SK-N-SH treated with all-trans-retinoic acid at 6 μM for 48 hours (cell line): Measurements from ENCODE around the gene PP2D1.

Experiments
- ATAC-seq: fragments of 200-7000 bp; cut with Tn5 transposase; 3 replicates; pipeline ENCODE4 v1.9.1; 2020; ENCODE audit warnings: mild to moderate bottlenecking, moderate library complexity
- ARNTL ChIP-seq: fragments of 450-650 bp; formaldehyde crosslinking; IDR thresholded peaks from 2 replicates; pipeline ENCODE4 v1.5.0; 2020; ENCODE audit warnings: low read depth, mild to moderate bottlenecking, moderate library complexity, borderline replicate concordance
- BACH2 ChIP-seq: fragments of 250-450 bp; sonication (Bioruptor Pico); IDR thresholded peaks from 2 replicates; pipeline ENCODE4 v1.9.0; 2021; ENCODE audit warnings: mild to moderate bottlenecking, borderline replicate concordance
- CSDC2 ChIP-seq: fragments of 250-450 bp; sonication (Bioruptor Pico); IDR thresholded peaks from 2 replicates; pipeline ENCODE4 v1.5.0; 2020; ENCODE audit warnings: mild to moderate bottlenecking, moderate library complexity
- ESRRG ChIP-seq: fragments of 250-450 bp; sonication (Bioruptor Pico); IDR thresholded peaks from 2 replicates; pipeline ENCODE4 v1.6.1; 2021; ENCODE audit warnings: mild to moderate bottlenecking
- GLIS3 ChIP-seq: fragments of 250-450 bp; sonication (Bioruptor Pico); IDR thresholded peaks from 2 replicates; pipeline ENCODE4 v1.5.0; 2020; ENCODE audit warnings: mild to moderate bottlenecking, moderate library complexity
- ISL1 ChIP-seq: fragments of 250-450 bp; sonication (Bioruptor Pico); IDR thresholded peaks from 2 replicates; pipeline ENCODE4 v2.1.2; 2022; ENCODE audit warnings: mild to moderate bottlenecking, moderate library complexity
- PPARA ChIP-seq: fragments of 250-450 bp; sonication (Bioruptor Pico); IDR thresholded peaks from 2 replicates; pipeline ENCODE4 v1.5.0; 2020; ENCODE audit warnings: mild to moderate bottlenecking, borderline replicate concordance
- RARB ChIP-seq: fragments of 250-450 bp; sonication (Bioruptor Pico); IDR thresholded peaks from 2 replicates; pipeline ENCODE4 v1.8.0; 2021; ENCODE audit warnings: mild to moderate bottlenecking, moderate library complexity
- SNAI2 ChIP-seq: fragments of 250-450 bp; sonication (Bioruptor Pico); IDR thresholded peaks from 2 replicates; pipeline ENCODE4 v1.5.0; 2020; ENCODE audit warnings: mild to moderate bottlenecking, moderate library complexity
- TCF4 ChIP-seq: fragments of 250-450 bp; sonication (Bioruptor Pico); IDR thresholded peaks from 2 replicates; pipeline ENCODE4 v1.8.0; 2021; ENCODE audit warnings: mild to moderate bottlenecking, moderate library complexity, borderline replicate concordance
- TOX ChIP-seq: fragments of 250-450 bp; sonication (Bioruptor Pico); IDR thresholded peaks from 2 replicates; pipeline ENCODE4 v1.8.0; 2021; ENCODE audit warnings: mild to moderate bottlenecking, moderate library complexity, borderline replicate concordance
- ZC3H10 ChIP-seq: fragments of 250-450 bp; sonication (Bioruptor Pico); IDR thresholded peaks from 2 replicates; pipeline ENCODE4 v1.5.1; 2021; ENCODE audit warnings: mild to moderate bottlenecking, moderate library complexity
- ZFP3 ChIP-seq: fragments of 250-450 bp; sonication (Bioruptor Pico); IDR thresholded peaks from 2 replicates; pipeline ENCODE4 v1.5.0; 2020; ENCODE audit warnings: mild to moderate bottlenecking, moderate library complexity
- ZNF565 ChIP-seq: fragments of 450-650 bp; formaldehyde crosslinking; conservative IDR thresholded peaks from 2 replicates; pipeline ENCODE4 v1.5.0; 2020; ENCODE audit warnings: low read depth, mild to moderate bottlenecking, moderate library complexity
- ZNF70 ChIP-seq: fragments of 450-650 bp; formaldehyde crosslinking; IDR thresholded peaks from 2 replicates; pipeline ENCODE4 v1.5.0; 2020; ENCODE audit warnings: mild to moderate bottlenecking, moderate library complexity
- ZNF8 ChIP-seq: fragments of 450-650 bp; formaldehyde crosslinking; IDR thresholded peaks from 2 replicates; pipeline ENCODE4 v1.5.0; 2020; ENCODE audit warnings: mild to moderate bottlenecking, moderate library complexity
- TF ChIP-seq, protein P1 (sequence below): fragments of 250-450 bp; sonication (Bioruptor Pico); IDR thresholded peaks from 2 replicates; pipeline ENCODE4 v1.5.1; 2020; ENCODE audit warnings: low read depth, mild to moderate bottlenecking, moderate library complexity
- TF ChIP-seq, protein P2 (sequence below): fragments of 250-450 bp; sonication (Bioruptor Pico); IDR thresholded peaks from 2 replicates; pipeline ENCODE4 v1.5.0; 2020; ENCODE audit warnings: mild to moderate bottlenecking, moderate library complexity
- TF ChIP-seq, protein P3 (sequence below): fragments of 250-450 bp; sonication (Bioruptor Pico); IDR thresholded peaks from 2 replicates; pipeline ENCODE4 v1.8.0; 2020; ENCODE audit warnings: mild to moderate bottlenecking, moderate library complexity, borderline replicate concordance
- TF ChIP-seq, protein P4 (sequence below): fragments of 250-450 bp; sonication (Bioruptor Pico); IDR thresholded peaks from 2 replicates; pipeline ENCODE4 v1.8.0; 2021; ENCODE audit warnings: low read depth, mild to moderate bottlenecking, moderate library complexity, borderline replicate concordance
- TF ChIP-seq, protein P5 (sequence below): fragments of 250-450 bp; sonication (Bioruptor Pico); IDR thresholded peaks from 2 replicates; pipeline ENCODE4 v1.5.1; 2021; ENCODE audit warnings: mild to moderate bottlenecking, moderate library complexity

Gene PP2D1

DNA sequence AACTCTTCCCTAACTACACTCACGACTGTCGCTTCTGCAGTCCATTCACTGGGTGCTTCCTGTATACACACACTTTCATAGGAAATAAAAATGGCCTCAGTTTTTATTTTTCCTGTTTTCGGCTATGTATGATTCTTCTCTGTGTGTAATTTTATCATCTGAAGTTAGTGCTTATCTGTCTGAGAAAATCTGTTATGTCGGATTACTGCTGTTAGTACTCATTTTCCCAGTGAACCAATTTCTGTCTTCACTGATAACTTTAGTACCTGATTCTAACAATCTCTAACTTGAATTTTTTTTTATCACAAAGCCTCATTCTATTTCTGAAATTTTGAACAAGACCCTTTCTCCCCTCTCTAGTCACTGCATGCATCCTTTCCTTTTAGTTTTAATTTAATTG is 44.3 kb downstream of the PP2D1 start:
- TF ChIP-seq RARB (CRISPR knock-in tag) (no peak), SNAI2 (no peak), ZNF70 (no peak), TOX (no peak), PPARA (CRISPR knock-in tag) (no peak), CSDC2 (CRISPR knock-in tag) (no peak), BACH2 (CRISPR knock-in tag) (no peak), GLIS3 (no peak), ESRRG (CRISPR knock-in tag) (no peak), ZFP3 (CRISPR knock-in tag) (no peak), ZC3H10 (no peak), ISL1 (CRISPR knock-in tag) (no peak), ARNTL (CRISPR knock-in tag) (no peak), TCF4 (CRISPR knock-in tag) (no peak)
- TF ChIP-seq, protein P1, sequence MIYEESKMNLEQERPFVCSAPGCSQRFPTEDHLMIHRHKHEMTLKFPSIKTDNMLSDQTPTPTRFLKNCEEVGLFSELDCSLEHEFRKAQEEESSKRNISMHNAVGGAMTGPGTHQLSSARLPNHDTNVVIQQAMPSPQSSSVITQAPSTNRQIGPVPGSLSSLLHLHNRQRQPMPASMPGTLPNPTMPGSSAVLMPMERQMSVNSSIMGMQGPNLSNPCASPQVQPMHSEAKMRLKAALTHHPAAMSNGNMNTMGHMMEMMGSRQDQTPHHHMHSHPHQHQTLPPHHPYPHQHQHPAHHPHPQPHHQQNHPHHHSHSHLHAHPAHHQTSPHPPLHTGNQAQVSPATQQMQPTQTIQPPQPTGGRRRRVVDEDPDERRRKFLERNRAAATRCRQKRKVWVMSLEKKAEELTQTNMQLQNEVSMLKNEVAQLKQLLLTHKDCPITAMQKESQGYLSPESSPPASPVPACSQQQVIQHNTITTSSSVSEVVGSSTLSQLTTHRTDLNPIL (CRISPR knock-in tag): no peak
- TF ChIP-seq, protein P2, sequence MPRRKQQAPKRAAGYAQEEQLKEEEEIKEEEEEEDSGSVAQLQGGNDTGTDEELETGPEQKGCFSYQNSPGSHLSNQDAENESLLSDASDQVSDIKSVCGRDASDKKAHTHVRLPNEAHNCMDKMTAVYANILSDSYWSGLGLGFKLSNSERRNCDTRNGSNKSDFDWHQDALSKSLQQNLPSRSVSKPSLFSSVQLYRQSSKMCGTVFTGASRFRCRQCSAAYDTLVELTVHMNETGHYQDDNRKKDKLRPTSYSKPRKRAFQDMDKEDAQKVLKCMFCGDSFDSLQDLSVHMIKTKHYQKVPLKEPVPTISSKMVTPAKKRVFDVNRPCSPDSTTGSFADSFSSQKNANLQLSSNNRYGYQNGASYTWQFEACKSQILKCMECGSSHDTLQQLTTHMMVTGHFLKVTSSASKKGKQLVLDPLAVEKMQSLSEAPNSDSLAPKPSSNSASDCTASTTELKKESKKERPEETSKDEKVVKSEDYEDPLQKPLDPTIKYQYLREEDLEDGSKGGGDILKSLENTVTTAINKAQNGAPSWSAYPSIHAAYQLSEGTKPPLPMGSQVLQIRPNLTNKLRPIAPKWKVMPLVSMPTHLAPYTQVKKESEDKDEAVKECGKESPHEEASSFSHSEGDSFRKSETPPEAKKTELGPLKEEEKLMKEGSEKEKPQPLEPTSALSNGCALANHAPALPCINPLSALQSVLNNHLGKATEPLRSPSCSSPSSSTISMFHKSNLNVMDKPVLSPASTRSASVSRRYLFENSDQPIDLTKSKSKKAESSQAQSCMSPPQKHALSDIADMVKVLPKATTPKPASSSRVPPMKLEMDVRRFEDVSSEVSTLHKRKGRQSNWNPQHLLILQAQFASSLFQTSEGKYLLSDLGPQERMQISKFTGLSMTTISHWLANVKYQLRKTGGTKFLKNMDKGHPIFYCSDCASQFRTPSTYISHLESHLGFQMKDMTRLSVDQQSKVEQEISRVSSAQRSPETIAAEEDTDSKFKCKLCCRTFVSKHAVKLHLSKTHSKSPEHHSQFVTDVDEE: no peak
- TF ChIP-seq, protein P3, sequence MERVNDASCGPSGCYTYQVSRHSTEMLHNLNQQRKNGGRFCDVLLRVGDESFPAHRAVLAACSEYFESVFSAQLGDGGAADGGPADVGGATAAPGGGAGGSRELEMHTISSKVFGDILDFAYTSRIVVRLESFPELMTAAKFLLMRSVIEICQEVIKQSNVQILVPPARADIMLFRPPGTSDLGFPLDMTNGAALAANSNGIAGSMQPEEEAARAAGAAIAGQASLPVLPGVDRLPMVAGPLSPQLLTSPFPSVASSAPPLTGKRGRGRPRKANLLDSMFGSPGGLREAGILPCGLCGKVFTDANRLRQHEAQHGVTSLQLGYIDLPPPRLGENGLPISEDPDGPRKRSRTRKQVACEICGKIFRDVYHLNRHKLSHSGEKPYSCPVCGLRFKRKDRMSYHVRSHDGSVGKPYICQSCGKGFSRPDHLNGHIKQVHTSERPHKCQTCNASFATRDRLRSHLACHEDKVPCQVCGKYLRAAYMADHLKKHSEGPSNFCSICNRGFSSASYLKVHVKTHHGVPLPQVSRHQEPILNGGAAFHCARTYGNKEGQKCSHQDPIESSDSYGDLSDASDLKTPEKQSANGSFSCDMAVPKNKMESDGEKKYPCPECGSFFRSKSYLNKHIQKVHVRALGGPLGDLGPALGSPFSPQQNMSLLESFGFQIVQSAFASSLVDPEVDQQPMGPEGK: no peak
- TF ChIP-seq, protein P4, sequence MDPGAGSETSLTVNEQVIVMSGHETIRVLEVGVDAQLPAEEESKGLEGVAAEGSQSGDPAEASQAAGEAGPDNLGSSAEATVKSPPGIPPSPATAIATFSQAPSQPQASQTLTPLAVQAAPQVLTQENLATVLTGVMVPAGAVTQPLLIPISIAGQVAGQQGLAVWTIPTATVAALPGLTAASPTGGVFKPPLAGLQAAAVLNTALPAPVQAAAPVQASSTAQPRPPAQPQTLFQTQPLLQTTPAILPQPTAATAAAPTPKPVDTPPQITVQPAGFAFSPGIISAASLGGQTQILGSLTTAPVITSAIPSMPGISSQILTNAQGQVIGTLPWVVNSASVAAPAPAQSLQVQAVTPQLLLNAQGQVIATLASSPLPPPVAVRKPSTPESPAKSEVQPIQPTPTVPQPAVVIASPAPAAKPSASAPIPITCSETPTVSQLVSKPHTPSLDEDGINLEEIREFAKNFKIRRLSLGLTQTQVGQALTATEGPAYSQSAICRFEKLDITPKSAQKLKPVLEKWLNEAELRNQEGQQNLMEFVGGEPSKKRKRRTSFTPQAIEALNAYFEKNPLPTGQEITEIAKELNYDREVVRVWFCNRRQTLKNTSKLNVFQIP: no peak
- TF ChIP-seq, protein P5, sequence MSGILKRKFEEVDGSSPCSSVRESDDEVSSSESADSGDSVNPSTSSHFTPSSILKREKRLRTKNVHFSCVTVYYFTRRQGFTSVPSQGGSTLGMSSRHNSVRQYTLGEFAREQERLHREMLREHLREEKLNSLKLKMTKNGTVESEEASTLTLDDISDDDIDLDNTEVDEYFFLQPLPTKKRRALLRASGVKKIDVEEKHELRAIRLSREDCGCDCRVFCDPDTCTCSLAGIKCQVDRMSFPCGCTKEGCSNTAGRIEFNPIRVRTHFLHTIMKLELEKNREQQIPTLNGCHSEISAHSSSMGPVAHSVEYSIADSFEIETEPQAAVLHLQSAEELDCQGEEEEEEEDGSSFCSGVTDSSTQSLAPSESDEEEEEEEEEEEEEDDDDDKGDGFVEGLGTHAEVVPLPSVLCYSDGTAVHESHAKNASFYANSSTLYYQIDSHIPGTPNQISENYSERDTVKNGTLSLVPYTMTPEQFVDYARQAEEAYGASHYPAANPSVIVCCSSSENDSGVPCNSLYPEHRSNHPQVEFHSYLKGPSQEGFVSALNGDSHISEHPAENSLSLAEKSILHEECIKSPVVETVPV (CRISPR knock-in tag): no peak
- no peak for ATAC-seq

DNA sequence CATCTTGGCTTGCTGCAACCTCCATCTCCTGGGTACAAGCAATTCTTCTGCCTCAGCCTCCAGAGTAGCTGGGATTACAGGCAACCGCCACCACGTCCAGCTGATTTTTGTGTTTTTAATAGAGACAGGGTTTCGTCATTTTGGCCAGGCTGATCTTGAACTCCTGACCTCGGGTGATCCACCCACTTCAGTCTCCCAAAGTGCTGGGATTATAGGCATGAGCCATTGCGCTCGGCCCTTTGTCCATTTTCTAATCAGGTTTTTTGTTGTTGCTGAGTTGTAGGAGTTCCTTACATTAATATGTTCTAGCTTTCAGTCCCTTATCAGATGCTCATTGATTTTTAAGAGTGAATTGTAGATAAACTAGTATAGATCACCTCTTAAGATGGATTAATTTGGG is 44.9 kb downstream of the PP2D1 start:
- TF ChIP-seq ZNF565 (CRISPR knock-in tag) (no peak), BACH2 (CRISPR knock-in tag) (no peak), ZNF8 (CRISPR knock-in tag) (no peak), ZFP3 (CRISPR knock-in tag) (peak; percentile 80)
- ATAC-seq: no peak

DNA sequence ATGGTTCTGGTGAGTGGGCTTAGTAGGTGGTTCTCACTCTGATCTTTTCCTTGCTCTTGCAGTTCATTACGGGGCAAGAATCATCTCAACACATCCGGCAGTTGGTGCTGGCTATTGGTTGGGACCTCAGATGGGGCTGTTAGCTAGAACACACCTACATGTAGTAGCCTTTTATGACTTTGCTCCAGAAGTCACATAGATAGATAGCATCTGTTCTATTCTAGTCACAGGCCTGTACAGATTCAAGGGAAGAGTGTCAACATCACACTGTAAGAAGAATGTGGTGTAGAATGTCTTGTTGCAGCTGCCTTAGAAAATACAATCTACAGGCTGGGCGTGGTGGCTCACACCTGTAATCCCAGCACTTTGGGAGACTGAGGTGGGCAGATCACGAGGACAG is 50.1 kb downstream of the PP2D1 start:
- TF ChIP-seq, protein P5 (CRISPR knock-in tag): no peak
- TF ChIP-seq PPARA (CRISPR knock-in tag): no peak
- TF ChIP-seq SNAI2: no peak
- no peak for ATAC-seq
